Raji (cell line): Measurements from ENCODE around the gene TOMM7.

Source experiments
- POLR2A ChIP-seq: IDR thresholded peaks from 2 replicates; pipeline ENCODE4 v1.6.1; 2011; ENCODE audit warnings: low read depth, low read length, control low read depth; ENCODE audit not compliant: insufficient read depth

TOMM7 gene

DNA sequence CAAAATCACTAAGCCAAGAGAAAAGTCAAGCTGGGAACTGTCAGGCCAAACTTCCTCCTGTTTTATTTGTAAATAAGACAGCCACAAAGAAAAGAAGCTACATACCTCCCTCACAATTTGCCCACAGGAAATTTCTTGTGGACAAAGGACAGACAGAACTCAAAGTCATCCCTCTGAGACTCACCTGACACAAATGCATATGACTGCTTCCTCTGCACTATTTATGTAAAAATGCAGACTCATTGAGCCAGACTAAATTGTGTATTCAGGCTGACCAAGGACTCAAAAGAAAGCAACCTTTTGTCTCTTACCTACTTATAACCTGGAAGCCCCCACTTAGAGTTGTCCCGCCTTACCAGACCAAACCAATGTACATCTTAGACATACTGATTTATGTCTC is 11.8 kb downstream of the TOMM7 start:
- TF ChIP-seq POLR2A, result no peak

DNA sequence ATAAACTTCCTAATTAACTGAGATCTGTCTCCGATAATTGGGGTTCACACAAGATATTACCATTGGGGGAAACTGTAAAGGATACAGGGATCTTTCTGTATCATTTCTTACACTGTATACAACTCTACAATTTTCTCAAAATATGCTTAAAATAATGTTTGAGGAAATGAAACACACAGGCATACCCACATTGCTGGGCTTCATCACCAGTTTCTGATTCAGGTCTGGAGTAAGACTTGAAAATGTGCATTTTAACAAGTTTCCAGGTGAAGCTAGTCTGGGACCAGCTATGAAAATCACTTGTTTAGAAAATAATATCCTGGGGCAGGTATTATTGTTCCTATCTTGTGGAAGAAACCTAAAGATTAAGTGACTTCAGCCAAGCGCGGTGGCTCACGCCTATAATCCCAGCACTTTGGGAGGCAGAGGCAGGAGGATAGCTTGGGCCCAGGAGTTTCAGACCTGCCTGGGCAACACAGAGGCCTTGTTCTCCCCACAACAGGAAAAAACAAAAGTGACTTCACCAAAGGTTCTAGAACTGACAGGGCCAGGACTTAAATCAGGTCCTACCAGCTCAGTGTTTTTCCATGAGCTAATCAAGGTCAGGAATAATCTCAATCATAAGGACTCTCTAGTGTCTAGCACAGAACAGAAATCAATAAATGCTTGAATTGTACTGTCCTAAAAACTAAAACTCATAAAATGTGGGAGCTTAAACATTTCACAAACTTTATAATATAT is 12.6 kb downstream of the TOMM7 start:
- no peak for TF ChIP-seq POLR2A

DNA sequence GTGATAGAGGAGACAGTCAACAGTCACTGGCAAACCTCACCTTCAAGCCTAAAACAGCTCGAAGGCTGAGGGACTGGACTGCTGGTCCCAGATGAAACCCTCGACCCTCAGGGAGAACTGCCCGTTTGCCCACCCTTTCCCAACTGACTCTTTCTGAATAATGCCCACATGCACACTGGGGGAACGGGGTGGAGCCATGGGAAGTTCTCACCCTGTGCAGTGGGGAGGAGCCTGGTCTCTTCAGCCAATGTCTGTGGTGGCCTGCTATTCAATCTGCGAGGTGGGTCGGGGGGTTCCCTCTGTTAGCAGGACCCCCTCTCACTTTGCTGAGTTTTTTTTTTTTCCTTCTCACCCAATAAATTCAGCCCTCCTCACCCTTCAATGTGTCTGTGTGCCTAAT is 14.5 kb downstream of the TOMM7 start:
- TF ChIP-seq POLR2A, result no peak

DNA sequence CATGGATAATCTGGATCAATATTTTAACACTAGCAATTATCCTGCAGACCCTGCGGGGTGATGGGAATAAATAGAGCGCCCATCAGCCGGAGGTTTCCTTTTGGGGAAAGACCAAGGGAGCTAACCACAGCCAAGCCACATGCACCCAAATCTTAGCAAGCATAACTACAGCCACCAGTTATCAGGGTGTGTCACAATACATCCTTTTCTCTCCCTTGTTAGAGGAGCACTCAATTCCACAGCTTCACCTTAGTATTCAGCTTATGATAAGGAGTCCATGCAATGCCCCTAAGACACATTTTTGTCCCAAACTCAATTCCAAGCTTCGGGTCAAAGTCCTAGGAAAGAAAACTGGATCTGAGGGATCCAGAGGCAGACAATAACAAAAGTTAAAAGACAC is 15.9 kb downstream of the TOMM7 start:
- TF ChIP-seq POLR2A, result no peak

DNA sequence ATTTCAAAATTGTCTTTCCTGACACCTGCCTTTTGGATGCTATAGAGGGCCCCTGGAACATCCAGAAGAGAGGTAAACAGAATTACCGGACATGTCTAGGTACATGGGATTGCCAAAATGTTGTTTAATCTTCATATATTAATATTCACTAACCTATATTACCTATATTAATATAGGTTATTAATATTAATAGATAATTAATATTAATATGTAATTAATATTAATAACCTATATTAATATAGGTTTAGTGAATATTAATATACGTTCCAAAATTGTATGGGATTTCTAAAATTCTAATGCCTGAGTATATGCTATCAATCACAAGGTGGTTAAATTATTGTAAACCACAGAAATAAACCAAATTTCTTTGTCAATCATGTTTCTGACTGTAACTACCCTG is 17.4 kb downstream of the TOMM7 start:
- TF ChIP-seq POLR2A, result no peak

DNA sequence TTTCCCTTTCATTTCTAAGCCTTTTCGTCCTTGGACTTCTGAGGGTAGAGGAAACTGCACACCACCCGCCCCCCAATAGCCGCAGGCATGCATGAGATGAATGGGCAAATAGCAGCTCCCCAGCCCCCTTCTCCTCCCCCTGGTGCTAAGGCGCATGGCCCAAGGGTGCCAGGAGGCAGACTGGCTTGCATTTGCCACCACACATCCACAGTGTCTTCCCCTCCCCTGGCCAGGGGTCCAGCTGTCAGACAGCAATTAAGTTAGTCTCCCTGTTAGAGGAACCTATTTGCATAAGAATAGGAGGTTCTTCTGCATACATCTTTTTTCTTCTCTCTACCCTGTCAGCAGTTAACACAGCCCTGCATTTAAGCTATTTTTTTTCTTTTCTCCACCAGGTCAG is 20.2 kb downstream of the TOMM7 start:
- TF ChIP-seq POLR2A, result no peak

DNA sequence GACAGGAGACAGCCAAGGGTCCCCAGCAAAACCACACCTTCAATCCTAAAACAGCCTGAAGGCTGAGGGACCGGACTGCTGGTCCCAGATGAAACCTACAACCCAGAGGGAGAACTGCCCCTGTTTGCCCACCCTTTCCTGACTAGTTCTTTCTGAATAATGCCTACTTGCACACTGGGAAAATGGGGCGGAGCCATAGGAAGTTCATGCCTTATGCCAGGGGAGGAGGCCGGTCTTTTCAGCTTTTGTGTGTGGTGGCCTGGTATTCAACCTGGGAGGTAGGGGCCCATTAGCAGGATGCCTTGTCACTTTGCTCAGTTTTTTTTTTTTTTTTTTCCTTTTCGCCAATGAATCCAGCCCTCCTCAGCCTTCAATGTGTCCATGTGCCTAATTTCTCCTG is 20.7 kb downstream of the TOMM7 start:
- TF ChIP-seq POLR2A, result no peak

DNA sequence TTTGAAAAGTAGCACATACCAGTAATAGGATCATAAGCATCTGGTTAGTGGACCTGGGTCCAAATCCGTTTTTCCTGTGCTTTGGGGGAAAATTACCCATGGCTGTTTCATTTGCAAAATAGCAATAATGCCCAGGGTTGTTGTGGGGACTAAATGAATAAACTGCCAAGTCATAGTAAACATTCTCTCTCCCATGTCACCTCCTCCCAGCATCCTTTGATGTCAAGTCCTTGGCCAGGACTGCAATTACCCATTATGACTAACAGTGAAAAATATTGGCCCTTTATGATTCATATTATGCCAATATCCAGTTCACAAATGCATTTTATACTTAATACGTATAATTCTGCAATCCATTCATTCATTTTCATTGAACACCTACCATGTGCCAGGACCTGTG is 23.0 kb downstream of the TOMM7 start:
- TF ChIP-seq POLR2A, result no peak

DNA sequence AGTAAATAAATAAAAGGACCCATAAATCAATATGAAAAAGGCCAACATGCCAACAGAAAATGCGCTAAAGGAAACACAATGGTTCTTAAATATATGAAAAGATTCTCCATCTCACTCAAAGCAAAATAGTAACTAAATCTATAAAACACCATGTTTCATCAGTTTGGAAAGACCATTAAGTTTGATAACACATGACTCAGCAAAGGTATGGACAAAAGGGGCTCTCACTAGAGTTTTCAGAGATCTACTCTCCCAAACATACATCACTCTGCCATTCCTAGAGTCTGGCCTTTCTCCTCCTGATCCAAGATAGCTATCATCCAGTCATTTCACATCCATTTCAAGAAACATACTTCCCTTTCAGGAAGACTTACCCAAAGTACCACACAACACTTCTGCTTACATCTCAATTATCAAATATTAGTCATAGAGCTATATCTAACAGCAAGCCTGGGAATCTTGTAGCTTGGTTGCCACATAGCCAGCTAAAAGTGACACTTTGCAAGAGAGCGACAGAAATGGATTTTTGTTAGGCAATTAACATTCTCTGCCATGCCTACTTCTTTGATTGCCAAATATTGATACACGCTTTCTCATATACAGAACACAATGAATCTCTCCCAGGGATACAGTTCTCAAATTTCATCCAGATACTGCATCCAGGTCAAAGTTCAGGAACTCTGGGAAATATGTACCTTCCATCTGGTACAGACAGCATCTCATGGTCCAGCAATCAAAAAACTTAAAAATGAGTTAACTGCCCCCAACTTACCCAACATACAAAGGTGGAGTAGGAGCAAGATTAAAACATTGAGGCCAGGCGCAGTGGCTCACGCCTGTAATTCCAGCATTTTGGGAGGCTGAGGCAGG is 28.8 kb downstream of the TOMM7 start:
- TF ChIP-seq POLR2A, result no peak

DNA sequence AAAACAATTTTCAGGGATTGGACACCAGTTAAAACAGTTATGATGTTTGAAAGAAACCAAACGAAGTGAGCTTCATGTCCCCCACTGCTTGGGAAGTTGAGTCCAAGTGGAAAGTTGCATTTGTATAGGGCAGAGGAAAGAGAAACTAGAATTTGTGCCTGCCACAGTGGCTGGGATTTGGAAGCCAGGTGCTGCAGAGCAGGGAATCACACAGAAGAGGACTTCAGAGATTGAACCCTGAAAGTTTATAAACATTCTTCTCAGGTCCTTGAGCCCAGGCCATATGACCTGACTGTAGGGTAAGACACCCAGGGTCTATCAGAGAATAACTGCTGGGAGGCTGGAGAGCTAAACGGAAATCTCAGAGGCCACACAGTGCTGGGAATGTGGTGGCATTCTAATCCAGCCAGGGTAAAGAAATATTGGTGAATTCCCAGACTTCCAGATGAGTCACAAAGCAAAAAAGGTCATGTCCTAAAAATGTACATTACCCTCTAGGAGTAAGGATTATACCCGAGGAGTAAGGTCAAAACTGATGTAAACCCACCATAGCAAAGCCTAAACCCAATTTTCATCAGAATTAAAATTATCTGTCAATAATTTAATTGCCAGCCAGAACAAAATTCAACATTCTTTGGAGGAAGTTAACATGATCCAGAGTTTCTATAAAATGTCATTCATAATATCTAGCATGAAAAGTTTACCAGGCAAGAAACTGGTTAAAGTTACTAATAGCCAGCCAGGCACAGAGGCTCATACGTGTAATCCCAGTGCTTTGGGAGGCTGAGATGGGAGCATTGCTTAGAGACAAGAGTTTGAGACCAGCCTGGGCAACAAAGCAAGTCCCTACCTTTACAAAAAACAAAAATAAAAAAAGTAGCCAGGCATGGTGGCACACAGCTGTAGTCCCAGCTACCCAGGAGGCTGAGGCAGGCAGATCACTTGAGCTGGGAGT is 31.2 kb downstream of the TOMM7 start:
- TF ChIP-seq POLR2A, result no peak

DNA sequence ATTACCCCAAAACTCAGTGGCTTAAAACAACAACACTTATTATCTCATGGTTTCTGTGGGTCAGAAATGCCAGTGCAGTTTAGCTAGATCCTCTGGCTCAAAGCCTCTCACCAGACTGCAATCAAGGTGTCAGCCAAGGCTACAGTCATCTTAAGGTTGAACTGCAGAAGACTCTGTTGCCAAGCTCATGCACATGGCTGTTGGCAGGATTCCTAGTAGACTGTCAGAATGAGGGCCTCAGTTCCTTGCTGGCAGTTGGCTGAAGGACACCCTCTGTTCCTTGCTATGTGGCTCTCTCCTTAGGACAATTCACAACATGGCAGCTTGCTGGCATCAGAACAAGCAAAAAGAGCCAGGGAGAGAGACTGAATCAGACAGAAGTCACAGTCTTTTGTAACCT is 34.7 kb downstream of the TOMM7 start:
- no peak for TF ChIP-seq POLR2A

DNA sequence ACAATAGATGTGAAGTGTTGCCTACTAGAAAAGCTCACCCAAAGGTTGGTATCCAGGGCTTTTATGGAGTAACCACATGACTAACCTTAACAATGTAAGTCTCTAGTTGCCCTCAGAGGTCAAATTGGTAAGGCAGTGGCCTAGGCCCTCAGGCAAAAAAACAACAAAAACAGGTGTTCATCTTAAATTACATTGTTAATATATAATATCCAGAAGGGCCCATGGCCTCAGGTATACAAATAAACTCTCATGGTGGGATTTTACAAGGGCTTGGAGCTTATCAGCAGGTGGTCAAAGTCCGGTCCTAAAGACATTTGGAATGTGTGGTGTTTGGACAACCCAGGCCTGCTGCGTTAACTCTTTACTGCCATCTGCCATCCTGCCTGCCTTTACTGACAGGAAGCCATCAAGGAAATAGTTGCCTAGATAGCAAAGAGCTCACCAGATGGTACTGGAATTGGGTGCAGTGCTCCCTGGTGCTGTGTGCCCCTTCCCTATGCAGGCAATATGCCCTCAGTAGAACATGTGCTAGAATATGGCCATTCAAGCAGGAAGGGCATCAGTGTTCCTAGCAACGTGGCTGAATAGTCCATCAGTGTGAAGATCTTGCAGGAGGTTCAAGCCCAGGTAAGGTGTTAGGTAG is 36.2 kb downstream of the TOMM7 start:
- no peak for TF ChIP-seq POLR2A

DNA sequence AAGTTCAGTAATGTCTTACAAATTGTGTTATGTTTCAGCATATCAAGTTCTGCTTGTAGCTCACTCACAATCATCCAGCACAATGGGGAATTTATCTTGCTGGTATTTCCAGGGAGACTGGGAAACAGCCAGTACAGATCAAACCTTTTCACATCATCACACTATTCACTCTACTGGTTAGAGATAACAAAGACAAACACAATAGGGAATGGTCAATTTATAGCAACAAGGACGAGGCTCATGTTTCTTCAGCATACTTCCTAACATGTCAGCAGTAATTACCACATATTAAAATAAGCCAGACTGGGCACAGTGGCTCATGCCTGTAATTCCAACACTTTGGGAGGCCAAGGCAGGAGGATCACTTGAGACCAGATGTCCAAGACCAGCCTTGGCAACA is 38.3 kb downstream of the TOMM7 start:
- no peak for TF ChIP-seq POLR2A

DNA sequence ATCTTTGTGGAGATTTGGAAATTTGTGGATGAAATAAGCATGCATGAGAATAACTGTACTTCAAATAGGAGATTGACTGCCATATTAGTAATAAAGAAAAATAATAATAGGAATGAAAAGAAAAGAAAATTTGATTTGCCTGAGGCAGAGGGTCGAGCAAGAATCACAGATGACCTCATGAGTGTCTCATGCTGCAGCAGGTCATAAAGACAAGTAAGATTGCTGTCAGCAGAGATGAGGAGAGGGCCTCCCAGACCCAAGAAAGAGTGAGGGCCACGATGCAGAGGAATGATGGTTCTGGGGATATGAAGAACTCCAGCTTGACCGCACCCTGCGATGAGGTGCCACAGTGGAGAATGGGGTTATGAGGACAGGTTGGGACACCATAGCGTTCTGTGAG is 39.2 kb downstream of the TOMM7 start:
- TF ChIP-seq POLR2A, result no peak
